Neutrophil (primary cell): Measurements from ENCODE around the gene CBY3.
"Not testable (repeated sequence)": the region's sequence is repeated elsewhere in the genome, so short reads cannot be mapped to it uniquely, and the experiment has no call there.

Experiments used
- H3K27ac ChIP-seq: fragments of 200-600 bp; sonication (generic); 2 replicates; pipeline ENCODE4 v1.5.1; 2016; ENCODE audit warnings: mild to moderate bottlenecking, moderate library complexity
- H3K27me3 ChIP-seq: fragments of 200-600 bp; sonication (generic); 2 replicates; pipeline ENCODE4 v1.6.0; 2016; ENCODE audit warnings: mild to moderate bottlenecking
- H3K36me3 ChIP-seq: fragments of 200-600 bp; sonication (generic); 2 replicates; pipeline ENCODE4 v1.5.1; 2017
- H3K4me1 ChIP-seq, 2 experiments: fragments of 200-600 bp in 1 of 2; sonication (generic) in 1 of 2; 1 replicate in 1 of 2; 2 replicates in 1 of 2; pipeline versions ENCODE4 v1.5.1 to v1.6.1; 2013 to 2016; ENCODE audit warnings: low read depth in 1 of 2, low read length in 1 of 2, mild to moderate bottlenecking in 1 of 2, moderate library complexity in 1 of 2; ENCODE audit not compliant: control insufficient read depth in 1 of 2, insufficient read depth in 1 of 2
- H3K4me3 ChIP-seq, 2 experiments: fragments of 200-600 bp in 1 of 2; sonication (generic) in 1 of 2; 1 replicate in 1 of 2; 2 replicates in 1 of 2; pipeline ENCODE4 v1.5.1; 2013 to 2016; ENCODE audit warnings: low read depth in 1 of 2, low read length in 1 of 2, mild to moderate bottlenecking in 1 of 2, moderate library complexity in 1 of 2
- H3K9me3 ChIP-seq: fragments of 200-600 bp; sonication (generic); 2 replicates; pipeline ENCODE4 v1.5.1; 2016
- TF ChIP-seq, protein P1 (sequence below): fragments of 200-600 bp; sonication (generic); IDR thresholded peaks from 2 replicates; pipeline ENCODE4 v1.5.1; 2016; ENCODE audit warnings: antibody characterized with exemption

The CBY3 gene

DNA sequence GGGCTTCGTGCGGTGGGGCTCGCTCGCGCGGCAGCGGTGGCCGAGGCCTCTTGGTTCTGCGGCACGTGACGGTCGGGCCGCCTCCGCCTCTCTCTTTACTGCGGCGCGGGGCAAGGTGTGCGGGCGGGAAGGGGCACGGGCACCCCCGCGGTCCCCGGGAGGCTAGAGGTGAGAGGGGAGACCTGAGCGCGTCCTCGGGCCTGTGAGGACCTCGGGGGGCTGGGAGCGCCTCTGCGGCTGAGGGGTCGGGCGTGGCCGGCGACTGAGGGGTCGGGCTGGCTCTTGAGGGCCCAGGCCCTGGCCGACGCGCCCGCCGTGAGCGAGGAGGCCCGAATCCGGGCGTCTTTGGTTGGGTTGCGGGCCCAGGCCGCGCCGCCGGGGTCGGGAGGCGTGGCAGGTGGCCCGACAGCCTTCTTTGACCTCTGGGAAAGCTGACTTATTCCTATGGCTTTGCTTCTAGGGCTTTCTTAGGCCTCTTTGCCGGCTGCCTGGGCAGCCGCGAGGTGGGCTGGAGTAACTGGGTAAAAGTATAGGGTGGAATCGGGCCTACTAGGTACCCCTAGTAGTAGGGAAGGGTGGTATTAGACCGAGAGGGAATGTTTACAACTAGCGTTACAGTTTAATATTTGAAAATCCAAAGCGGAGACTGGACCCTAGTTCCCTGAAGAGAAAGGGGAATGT, 18.2 kb upstream of the CBY3 start, which contains the start of gene CANX:
CANX (plus strand) TSS at position 33 of the 681 bp plus-strand sequence. CDS start 6,715 bp downstream, outside the sequence.
- TF ChIP-seq, protein P1, sequence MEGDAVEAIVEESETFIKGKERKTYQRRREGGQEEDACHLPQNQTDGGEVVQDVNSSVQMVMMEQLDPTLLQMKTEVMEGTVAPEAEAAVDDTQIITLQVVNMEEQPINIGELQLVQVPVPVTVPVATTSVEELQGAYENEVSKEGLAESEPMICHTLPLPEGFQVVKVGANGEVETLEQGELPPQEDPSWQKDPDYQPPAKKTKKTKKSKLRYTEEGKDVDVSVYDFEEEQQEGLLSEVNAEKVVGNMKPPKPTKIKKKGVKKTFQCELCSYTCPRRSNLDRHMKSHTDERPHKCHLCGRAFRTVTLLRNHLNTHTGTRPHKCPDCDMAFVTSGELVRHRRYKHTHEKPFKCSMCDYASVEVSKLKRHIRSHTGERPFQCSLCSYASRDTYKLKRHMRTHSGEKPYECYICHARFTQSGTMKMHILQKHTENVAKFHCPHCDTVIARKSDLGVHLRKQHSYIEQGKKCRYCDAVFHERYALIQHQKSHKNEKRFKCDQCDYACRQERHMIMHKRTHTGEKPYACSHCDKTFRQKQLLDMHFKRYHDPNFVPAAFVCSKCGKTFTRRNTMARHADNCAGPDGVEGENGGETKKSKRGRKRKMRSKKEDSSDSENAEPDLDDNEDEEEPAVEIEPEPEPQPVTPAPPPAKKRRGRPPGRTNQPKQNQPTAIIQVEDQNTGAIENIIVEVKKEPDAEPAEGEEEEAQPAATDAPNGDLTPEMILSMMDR: no peak
- Histone ChIP-seq H3K27me3 (no peaks in the 10 kb centered on the region), H3K9me3 (no peaks in the 10 kb centered on the region), H3K36me3 (no peaks in the 10 kb centered on the region), H3K27ac (peak within 1 kb of the TSS; percentile 97), H3K4me3 (peak within 1 kb of the TSS; percentile 88), H3K4me1 (peaks cover 73 to 74% of the 10 kb centered on the region in 2 experiments)

DNA sequence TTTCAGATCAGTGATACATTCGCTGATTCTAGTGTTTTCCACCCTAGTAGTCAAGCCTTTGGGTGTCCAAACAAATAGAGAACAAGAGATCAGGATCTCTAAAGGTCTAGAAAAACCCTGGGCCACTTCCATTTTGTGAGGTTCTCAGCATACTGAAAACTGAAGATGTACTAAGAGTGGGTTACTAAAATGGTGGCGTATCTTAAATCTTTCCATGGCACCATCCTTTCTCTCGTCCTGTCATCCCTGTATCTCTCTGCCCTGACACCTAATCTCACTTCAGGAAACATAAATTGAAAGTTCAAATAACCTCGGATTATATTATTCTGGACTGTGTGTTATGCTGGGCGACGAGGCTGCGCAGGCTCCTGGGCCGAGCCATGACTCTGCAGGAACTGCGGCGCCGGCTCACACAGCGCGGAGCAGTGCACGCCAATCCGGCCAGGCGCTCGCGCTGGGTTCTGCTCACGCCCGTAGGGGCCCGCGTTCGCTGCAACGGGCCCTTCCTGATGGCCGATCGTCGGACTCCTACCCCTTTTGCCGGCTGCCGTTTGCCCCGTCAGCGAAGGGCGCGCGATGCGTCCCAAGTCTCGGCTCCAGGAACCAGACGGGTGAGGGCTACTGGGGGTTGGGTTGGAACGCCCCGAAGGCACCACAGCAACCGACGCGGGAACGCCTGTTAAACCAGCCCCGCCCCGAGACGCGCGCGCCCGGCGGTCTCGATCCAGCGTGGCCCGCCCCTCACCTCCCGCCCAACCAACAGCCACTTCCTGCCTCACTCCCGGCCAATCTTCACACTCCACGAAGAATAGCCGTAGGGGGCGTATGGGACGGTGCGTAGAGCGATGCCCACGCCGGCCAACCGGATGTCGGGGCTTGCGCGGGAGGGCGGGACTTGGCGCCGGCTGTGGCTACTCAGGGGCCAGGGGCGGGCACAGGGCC, 17.4 kb upstream of the CBY3 start:
- no peaks in the 10 kb centered on the region for H3K36me3 ChIP-seq
- TF ChIP-seq, protein P1: no peak
- peaks cover 74% of the 10 kb centered on the region in 2 experiments for H3K4me1 ChIP-seq
- no peaks in the 10 kb centered on the region for H3K9me3 ChIP-seq
- peak overlapping the region; percentile 88 for H3K4me3 ChIP-seq
- peak overlapping the region; percentile 97 for H3K27ac ChIP-seq
- no peaks in the 10 kb centered on the region for H3K27me3 ChIP-seq

DNA sequence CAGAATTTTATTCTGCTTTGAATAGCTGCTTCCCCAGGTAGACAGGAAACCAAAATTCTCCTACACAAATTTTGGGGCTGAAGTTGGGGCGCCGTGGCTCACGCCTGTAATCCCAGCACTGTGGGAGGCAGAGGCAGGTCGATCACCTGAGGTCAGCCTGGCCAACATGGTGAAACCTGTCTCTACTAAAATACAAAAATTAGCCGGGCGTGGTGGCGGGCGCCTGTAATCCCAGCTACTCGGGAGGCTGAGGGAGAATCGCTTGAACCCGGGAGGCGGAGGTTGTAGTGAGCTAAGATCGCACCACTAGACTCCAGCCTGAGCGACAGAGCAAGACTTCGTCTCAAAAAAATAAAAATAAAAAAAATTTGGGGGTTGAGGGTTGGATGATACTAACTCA, 16.7 kb upstream of the CBY3 start:
- H3K27me3 ChIP-seq, H3K9me3 ChIP-seq: not testable (repeated sequence)
- peaks cover 71 to 74% of the 10 kb centered on the region in 2 experiments for H3K4me1 ChIP-seq

DNA sequence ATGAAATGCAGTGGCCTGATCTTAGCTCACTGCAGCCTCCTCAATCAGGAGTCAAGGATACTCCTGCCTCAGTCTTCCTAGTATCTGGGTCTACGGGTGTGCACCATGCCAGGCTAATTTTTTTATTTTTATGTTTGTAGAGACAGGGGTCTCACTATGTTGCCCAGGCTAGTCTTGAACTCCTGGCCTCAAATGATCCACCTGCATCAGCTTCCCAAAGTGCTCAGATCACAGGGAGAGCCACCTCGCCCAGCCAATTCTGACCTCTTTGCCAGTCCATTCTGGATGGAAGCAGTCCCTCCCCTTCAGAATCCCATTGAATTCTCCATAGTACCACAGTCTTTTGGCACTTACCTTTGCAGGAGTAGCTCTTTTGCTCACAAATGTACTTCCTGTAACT, 16.3 kb upstream of the CBY3 start:
- Histone ChIP-seq H3K4me1 (peaks cover 66 to 69% of the 10 kb centered on the region in 2 experiments), H3K36me3 (no peaks in the 10 kb centered on the region), H3K27ac (peak overlapping the region; percentile 97), H3K4me3 (peak overlapping the region; percentile 88), H3K27me3 (no peaks in the 10 kb centered on the region), H3K9me3 (no peaks in the 10 kb centered on the region)
- TF ChIP-seq, protein P1: no peak

More for the DNA sequence above, 16.7 kb upstream of the CBY3 start:
- Histone ChIP-seq H3K4me3 (peak overlapping the region; percentile 88), H3K27ac (peak overlapping the region; percentile 97)
- not testable (repeated sequence) for H3K36me3 ChIP-seq

DNA sequence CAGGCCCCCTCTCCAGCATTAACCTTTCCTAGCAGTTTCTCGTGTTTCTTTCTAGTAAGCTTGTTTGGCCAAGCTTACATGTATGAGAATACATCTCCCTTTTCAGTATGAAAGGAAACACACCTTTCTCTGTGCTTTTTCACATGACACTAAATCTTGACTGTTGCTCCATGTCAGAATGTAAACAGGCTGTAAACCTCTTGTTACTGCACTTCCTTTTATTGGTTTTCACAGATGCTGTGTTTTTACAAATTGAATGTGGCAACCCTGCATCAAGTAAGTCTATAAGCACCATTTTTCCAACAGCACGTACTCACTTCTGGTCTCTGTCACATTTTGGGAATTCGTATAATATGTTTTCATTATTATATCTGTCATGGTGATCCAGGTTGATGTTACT, 15.8 kb upstream of the CBY3 start:
- no peaks in the 10 kb centered on the region for H3K36me3 ChIP-seq
- no peaks in the 10 kb centered on the region for H3K27me3 ChIP-seq
- peaks cover 61 to 64% of the 10 kb centered on the region in 2 experiments for H3K4me1 ChIP-seq
- TF ChIP-seq, protein P1: no peak
- H3K9me3 ChIP-seq: no peaks in the 10 kb centered on the region
- peak overlapping the region; percentile 88 for H3K4me3 ChIP-seq
- peak overlapping the region; percentile 97 for H3K27ac ChIP-seq
